GM12878 (cell line): ENCODE results near the gene VCPKMT. TPM values are rescaled to one million over a fixed set of nuclear protein-coding genes. Genes with fewer than 3 reads are reported as not detected.

Experiments
- BCL3 ChIP-seq: IDR thresholded peaks from 2 replicates; pipeline ENCODE4 v1.6.1; 2011; ENCODE audit warnings: borderline replicate concordance, low read depth, mild to moderate bottlenecking, moderate library complexity, low read length; ENCODE audit not compliant: insufficient read depth, poor library complexity, severe bottlenecking
- CEBPZ ChIP-seq: fragments of 150-350 bp; IDR thresholded peaks from 2 replicates; pipeline ENCODE4 v1.6.1; 2016; ENCODE audit warnings: low read depth, low read length
- CREB1 ChIP-seq: IDR thresholded peaks from 2 replicates; pipeline ENCODE4 v1.6.1; 2012; ENCODE audit warnings: low read depth, mild to moderate bottlenecking, inconsistent platforms
- CTCF ChIP-seq, 3 experiments: IDR thresholded peaks in 2 of 3; conservative IDR thresholded peaks in 1 of 3; 2 replicates each; pipeline ENCODE4 v1.5.1; 2011; ENCODE audit warnings: low read depth in 3 of 3, low read length in 3 of 3, mild to moderate bottlenecking in 3 of 3, control low read depth in 2 of 3, moderate library complexity in 2 of 3, inconsistent platforms in 1 of 3, mixed read lengths in 1 of 3; ENCODE audit not compliant: control insufficient read depth in 2 of 3, insufficient read depth in 1 of 3; ENCODE audit errors: extremely low read depth in 1 of 3
- EP300 ChIP-seq, 2 experiments: fragments of 150-350 bp in 1 of 2; IDR thresholded peaks; 2 replicates each; pipeline ENCODE4 v1.6.1; 2011 to 2012; ENCODE audit warnings: low read depth in 2 of 2, low read length in 2 of 2, borderline replicate concordance in 1 of 2, improper control_type of control experiment in 1 of 2, inconsistent platforms in 1 of 2; ENCODE audit not compliant: control insufficient read depth in 1 of 2
- GATAD2B ChIP-seq: fragments of 450-650 bp; conservative IDR thresholded peaks from 2 replicates; pipeline ENCODE4 v1.6.1; 2017; ENCODE audit warnings: low read depth, mild to moderate bottlenecking, moderate library complexity
- MAX ChIP-seq: IDR thresholded peaks from 2 replicates; pipeline ENCODE4 v1.6.1; 2012; ENCODE audit warnings: low read depth, low read length, improper control_type of control experiment
- MTA2 ChIP-seq: fragments of 450-650 bp; IDR thresholded peaks from 2 replicates; pipeline ENCODE4 v1.6.1; 2016; ENCODE audit warnings: low read depth, mild to moderate bottlenecking, moderate library complexity
- SIN3A ChIP-seq: IDR thresholded peaks from 2 replicates; pipeline ENCODE4 v1.6.1; 2012; ENCODE audit warnings: low read depth, low read length, improper control_type of control experiment
- SMAD1 ChIP-seq: fragments of 450-650 bp; IDR thresholded peaks from 2 replicates; pipeline ENCODE4 v1.6.1; 2018; ENCODE audit warnings: mild to moderate bottlenecking, low read depth; ENCODE audit not compliant: partially characterized antibody
- SMARCA5 ChIP-seq: fragments of 450-650 bp; IDR thresholded peaks from 2 replicates; pipeline ENCODE4 v1.6.1; 2017; ENCODE audit warnings: mild to moderate bottlenecking
- TAF1 ChIP-seq: IDR thresholded peaks from 2 replicates; pipeline ENCODE4 v1.6.1; 2011; ENCODE audit warnings: mild to moderate bottlenecking, low read depth, low read length, borderline replicate concordance
- TCF3 ChIP-seq: IDR thresholded peaks from 2 replicates; pipeline ENCODE4 v1.6.1; 2012; ENCODE audit warnings: low read depth, mild to moderate bottlenecking, low read length, borderline replicate concordance; ENCODE audit not compliant: insufficient read depth
- ZNF274 ChIP-seq: IDR thresholded peaks from one replicate; pipeline ENCODE4 v1.8.0; 2011; ENCODE audit not compliant: insufficient read length, insufficient read depth
- polyA plus RNA-seq, 11 experiments: library from polyadenylated mRNA; depleted of rRNA in 4 of 11; unstranded in 6 of 11; stranded (reverse) in 5 of 11; fragments of >200 nt; fragmentation: Nextera tagmentation in 4 of 11; fragmentation: Illumina TruSeq in 1 of 11; extraction: Ambion mirVana in 4 of 11; extraction: Trizol in 1 of 11; gene quantifications; 1 replicate in 1 of 11; 2 replicates in 10 of 11; pipeline versions ENCODE4 v1.2.1 to v1.2.3, GENCODE V29; 2011 to 2016; ENCODE audit warnings: inconsistent platforms in 2 of 11, missing spikeins in 2 of 11, low read depth in 1 of 11
- total RNA-seq, 4 experiments: library from RNA; depleted of rRNA in 3 of 4; stranded (reverse); fragments of >200 nt in 3 of 4; fragmentation: Illumina TruSeq in 1 of 4; extraction: Trizol in 1 of 4; gene quantifications; 2 replicates each; pipeline versions ENCODE4 v1.2.1 to v1.2.3, GENCODE V29; 2013 to 2021
- TF ChIP-seq, protein P1 (sequence below): fragments of 450-650 bp; IDR thresholded peaks from 2 replicates; pipeline ENCODE4 v1.6.1; 2017; ENCODE audit warnings: mild to moderate bottlenecking, moderate library complexity
- TF ChIP-seq, protein P2 (sequence below): IDR thresholded peaks from 2 replicates; pipeline ENCODE4 v1.6.1; 2011; ENCODE audit warnings: low read depth, mild to moderate bottlenecking, low read length, moderate library complexity, borderline replicate concordance; ENCODE audit errors: extremely low read depth

VCPKMT gene
- total and polyA plus RNA-seq, 10 of the 15 experiments (the other 5 are each of a cell fraction or from before 2014, with no cell fraction given): 8.5 to 18.4 (median 12.8) TPM

DNA sequence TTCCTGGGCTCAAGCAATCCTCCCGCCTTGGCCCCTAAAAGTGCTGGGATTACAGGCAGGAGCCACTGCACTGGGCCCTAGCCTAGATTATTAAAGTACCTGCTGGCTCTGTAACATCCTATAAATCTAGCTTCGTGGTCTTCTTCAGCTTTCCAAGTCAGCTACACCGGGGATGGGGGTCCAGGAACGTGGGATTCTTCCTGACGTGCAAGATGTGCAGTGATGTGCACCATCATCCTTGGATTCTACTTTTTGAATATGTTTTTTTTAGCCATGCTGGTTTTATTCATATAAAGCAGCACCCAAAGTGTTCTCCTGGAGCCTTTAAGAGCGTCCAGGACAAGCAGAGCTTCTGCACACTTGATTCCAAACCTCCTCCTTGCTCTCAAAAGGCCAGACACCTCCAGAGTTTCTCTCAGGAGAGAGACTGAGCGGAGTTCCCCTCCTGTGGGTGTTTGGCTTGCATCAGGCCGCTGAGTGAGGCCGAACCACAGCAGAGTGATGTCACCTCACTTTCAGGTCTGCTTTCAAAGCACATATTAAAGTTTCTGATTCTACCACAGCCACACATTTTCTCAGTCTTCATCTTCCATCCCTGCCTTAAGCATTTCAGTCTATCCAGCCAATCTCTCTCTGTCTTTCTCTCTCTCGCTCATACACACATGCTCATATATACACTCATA is 33.4 kb downstream of the VCPKMT start (continued):
- TF ChIP-seq CTCF (IDR thresholded peaks at IDR 0.05 in 2 of 3, conservative IDR thresholded peaks at IDR 0.05 in 1 of 3; ENCODE audit: control insufficient read depth in 2 of 3, extremely low read depth in 1 of 3, insufficient read depth in 1 of 3, low read depth in 3 of 3, low read length in 3 of 3) (no peak), GATAD2B (peak; percentile 47; the same call in 1 of the 2 replicates), ZNF274 (no peak), MTA2 (peak; percentile 94), MAX (peak; percentile 12; the same call in 1 of the 2 replicates), EP300 (IDR thresholded peaks at IDR 0.05; ENCODE audit: borderline replicate concordance in 1 of 2, control insufficient read depth in 1 of 2, low read depth in 2 of 2, low read length in 2 of 2) (peak; percentile 95 to 99), TCF3 (no peak), BCL3 (peak; percentile 75), CEBPZ (no peak), SMARCA5 (no peak), SMAD1 (peak; percentile 83), TAF1 (no peak; the same call in none of the 2 replicates), CREB1 (peak; percentile 85), SIN3A (0 out of 2 replicates have a peak, but pooled peaks have one; percentile 10)
- TF ChIP-seq, protein P1, sequence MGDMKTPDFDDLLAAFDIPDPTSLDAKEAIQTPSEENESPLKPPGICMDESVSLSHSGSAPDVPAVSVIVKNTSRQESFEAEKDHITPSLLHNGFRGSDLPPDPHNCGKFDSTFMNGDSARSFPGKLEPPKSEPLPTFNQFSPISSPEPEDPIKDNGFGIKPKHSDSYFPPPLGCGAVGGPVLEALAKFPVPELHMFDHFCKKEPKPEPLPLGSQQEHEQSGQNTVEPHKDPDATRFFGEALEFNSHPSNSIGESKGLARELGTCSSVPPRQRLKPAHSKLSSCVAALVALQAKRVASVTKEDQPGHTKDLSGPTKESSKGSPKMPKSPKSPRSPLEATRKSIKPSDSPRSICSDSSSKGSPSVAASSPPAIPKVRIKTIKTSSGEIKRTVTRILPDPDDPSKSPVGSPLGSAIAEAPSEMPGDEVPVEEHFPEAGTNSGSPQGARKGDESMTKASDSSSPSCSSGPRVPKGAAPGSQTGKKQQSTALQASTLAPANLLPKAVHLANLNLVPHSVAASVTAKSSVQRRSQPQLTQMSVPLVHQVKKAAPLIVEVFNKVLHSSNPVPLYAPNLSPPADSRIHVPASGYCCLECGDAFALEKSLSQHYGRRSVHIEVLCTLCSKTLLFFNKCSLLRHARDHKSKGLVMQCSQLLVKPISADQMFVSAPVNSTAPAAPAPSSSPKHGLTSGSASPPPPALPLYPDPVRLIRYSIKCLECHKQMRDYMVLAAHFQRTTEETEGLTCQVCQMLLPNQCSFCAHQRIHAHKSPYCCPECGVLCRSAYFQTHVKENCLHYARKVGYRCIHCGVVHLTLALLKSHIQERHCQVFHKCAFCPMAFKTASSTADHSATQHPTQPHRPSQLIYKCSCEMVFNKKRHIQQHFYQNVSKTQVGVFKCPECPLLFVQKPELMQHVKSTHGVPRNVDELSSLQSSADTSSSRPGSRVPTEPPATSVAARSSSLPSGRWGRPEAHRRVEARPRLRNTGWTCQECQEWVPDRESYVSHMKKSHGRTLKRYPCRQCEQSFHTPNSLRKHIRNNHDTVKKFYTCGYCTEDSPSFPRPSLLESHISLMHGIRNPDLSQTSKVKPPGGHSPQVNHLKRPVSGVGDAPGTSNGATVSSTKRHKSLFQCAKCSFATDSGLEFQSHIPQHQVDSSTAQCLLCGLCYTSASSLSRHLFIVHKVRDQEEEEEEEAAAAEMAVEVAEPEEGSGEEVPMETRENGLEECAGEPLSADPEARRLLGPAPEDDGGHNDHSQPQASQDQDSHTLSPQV: no peak
- TF ChIP-seq, protein P2, sequence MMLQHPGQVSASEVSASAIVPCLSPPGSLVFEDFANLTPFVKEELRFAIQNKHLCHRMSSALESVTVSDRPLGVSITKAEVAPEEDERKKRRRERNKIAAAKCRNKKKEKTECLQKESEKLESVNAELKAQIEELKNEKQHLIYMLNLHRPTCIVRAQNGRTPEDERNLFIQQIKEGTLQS: no peak
